Activated CD4-positive, alpha-beta T cell treated with anti-CD3 and anti-CD28 coated beads, Interleukin-2, amount 10 ng/mL, durations not matched to agents 7 days and 5 days (primary cell): ENCODE data around the gene CD300LF. TPM values are rescaled to one million over a fixed set of nuclear protein-coding genes. Genes with fewer than 3 reads are reported as not detected.
A peak's percentile ranks its signal among the peaks of the same experiment; 100 is the strongest.

Experiments used
- CTCF ChIA-PET: fragments of 350-600 bp; sonication (Branson Sonifier 250); formaldehyde crosslinking; loops from one replicate; lab custom pipeline; 2021; ENCODE audit warnings: antibody characterized with exemption; lab: Charles Lee
- POLR2A ChIA-PET: fragments of 350-600 bp; sonication (Branson Sonifier 250); formaldehyde crosslinking; loops from one replicate; lab custom pipeline; 2021; ENCODE audit warnings: antibody characterized with exemption; lab: Charles Lee
- DNase-seq: peaks from one replicate; pipeline ENCODE4 v3.0.0-alpha.2; 2020
- H3K27ac Mint-ChIP-seq: one replicate; pipeline ENCODE4 v1.8.0; 2021; ENCODE audit warnings: mild to moderate bottlenecking, moderate library complexity, mixed read lengths
- H3K27me3 Mint-ChIP-seq: one replicate; pipeline ENCODE4 v1.8.0; 2021; ENCODE audit warnings: mixed read lengths
- H3K36me3 Mint-ChIP-seq: one replicate; pipeline ENCODE4 v1.8.0; 2021; ENCODE audit warnings: low read depth, mixed read lengths
- H3K4me1 Mint-ChIP-seq: one replicate; pipeline ENCODE4 v1.8.0; 2021; ENCODE audit warnings: mixed read lengths
- H3K4me3 Mint-ChIP-seq: one replicate; pipeline ENCODE4 v1.8.0; 2021; ENCODE audit warnings: mild to moderate bottlenecking, moderate library complexity, mixed read lengths
- H3K9me3 Mint-ChIP-seq: one replicate; pipeline ENCODE4 v1.8.0; 2021; ENCODE audit warnings: mixed read lengths
- total RNA-seq, 2 experiments: library from RNA; stranded (reverse); gene quantifications; one replicate each; pipeline ENCODE4 v1.2.3, GENCODE V29; 2021

The CD300LF gene
- total RNA-seq = not detected

DNA sequence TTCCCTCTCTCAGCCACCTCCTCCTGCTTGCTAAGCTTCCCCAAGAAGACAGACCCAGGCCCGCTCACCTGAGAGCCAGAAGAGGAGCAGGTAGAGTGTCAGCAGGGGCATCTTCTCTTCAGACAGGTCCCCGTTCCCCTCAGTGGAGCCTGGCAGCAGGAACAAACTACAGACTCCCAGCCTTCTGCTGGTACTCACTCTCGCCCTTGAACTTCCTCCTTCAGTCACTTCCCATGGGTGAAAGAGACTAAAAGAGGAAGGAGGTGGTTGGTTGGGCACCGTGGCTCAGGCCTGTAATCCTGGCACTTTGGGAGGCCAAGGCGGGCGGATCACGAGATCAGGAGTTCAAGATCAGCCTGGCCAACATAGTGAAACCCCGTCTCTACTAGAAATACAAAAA, at the start of gene CD300LF:
CD300LF (minus strand) TSS at position 168 of the 400 bp plus-strand sequence; CDS start at position 111, 57 bp downstream.
- Mint-ChIP-seq H3K27me3 (peaks cover 28% of the 10 kb centered on the region), H3K9me3 (no peaks in the 10 kb centered on the region), H3K4me3 (no peak within 1 kb of the TSS), H3K4me1 (peaks cover 6% of the 10 kb centered on the region), H3K27ac (peak within 1 kb of the TSS; percentile 46), H3K36me3 (no peaks in the 10 kb centered on the region)
- DNase-seq = no peak
- POLR2A ChIA-PET = no interaction called here
- CTCF ChIA-PET = no interaction called here

GRCh38 chr17:74761931-74762330, 49.2 kb upstream of the CD300LF start:
- H3K27ac Mint-ChIP-seq = peak overlapping the region; percentile 19
- POLR2A ChIA-PET = no interaction called here
- CTCF ChIA-PET = interaction anchor here (0.9 to 1.9 kb wide), 6 partner anchors 9 to 104 kb away, joined by 3 to 9 read pairs (median 4); no protein-coding TSS in a partner anchor

GRCh38 chr17:74761419-74761818, 48.7 kb upstream of the CD300LF start:
- no peaks in the 10 kb centered on the region for H3K27me3 Mint-ChIP-seq
- peaks cover 59% of the 10 kb centered on the region for H3K4me1 Mint-ChIP-seq
- no peaks in the 10 kb centered on the region for H3K9me3 Mint-ChIP-seq
- peak overlapping the region; percentile 19 for H3K27ac Mint-ChIP-seq
- no peak for DNase-seq
- H3K4me3 Mint-ChIP-seq = no peak overlapping the region
- ChIA-PET POLR2A (no interaction called here), CTCF (interaction anchor here (0.9 to 1.9 kb wide), 6 partner anchors 9 to 105 kb away, joined by 3 to 9 read pairs (median 4); no protein-coding TSS in a partner anchor)
- H3K36me3 Mint-ChIP-seq = peaks cover 23% of the 10 kb centered on the region

More at GRCh38 chr17:74761931-74762330, 49.2 kb upstream of the CD300LF start:
- Mint-ChIP-seq H3K9me3 (no peaks in the 10 kb centered on the region), H3K36me3 (peaks cover 23% of the 10 kb centered on the region), H3K4me1 (peaks cover 56% of the 10 kb centered on the region), H3K4me3 (no peak overlapping the region), H3K27me3 (no peaks in the 10 kb centered on the region)
- no peak for DNase-seq

GRCh38 chr17:74760404-74761105, 47.8 kb upstream of the CD300LF start:
- Mint-ChIP-seq H3K4me3 (no peak overlapping the region), H3K36me3 (peaks cover 19% of the 10 kb centered on the region), H3K4me1 (peaks cover 58% of the 10 kb centered on the region), H3K27me3 (no peaks in the 10 kb centered on the region), H3K9me3 (no peaks in the 10 kb centered on the region), H3K27ac (peak overlapping the region; percentile 46)
- ChIA-PET CTCF (interaction anchor here (0.7 to 5.1 kb wide), 8 partner anchors 10 to 194 kb away, joined by 3 to 38 read pairs (median 12); partner anchors contain the start of genes NAT9 and NHERF1), POLR2A (no interaction called here)
- no peak for DNase-seq

DNA sequence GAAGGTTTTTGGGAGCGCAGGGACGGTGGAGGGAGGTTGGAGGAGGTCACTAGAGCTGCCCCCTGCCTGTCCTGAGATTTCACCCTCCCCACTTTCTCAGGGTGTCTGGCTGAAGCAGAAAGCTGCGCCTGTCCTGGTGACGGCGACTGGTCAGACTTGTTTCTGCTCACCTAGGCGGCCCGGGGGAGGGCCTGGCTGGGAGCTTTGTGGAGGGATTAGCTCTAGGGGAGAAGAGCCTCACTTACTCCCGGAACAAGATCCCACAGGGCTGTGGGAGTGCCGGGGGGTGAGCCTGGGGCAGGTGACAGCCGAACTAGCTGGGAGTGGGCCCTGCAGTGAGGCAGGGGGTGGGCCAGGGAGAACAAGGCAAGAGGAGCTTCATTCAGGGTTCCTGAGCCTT, 47.2 kb upstream of the CD300LF start:
- Mint-ChIP-seq H3K27me3 (no peaks in the 10 kb centered on the region), H3K4me3 (peak overlapping the region; percentile 71), H3K27ac (peak overlapping the region; percentile 80), H3K4me1 (peaks cover 64% of the 10 kb centered on the region), H3K36me3 (peaks cover 25% of the 10 kb centered on the region), H3K9me3 (no peaks in the 10 kb centered on the region)
- ChIA-PET POLR2A (no interaction called here), CTCF (interaction anchor here (0.7 to 5.1 kb wide), 12 partner anchors 10 to 193 kb away, joined by 3 to 38 read pairs (median 10); partner anchors contain the start of genes NAT9 and NHERF1)
- no peak for DNase-seq

DNA sequence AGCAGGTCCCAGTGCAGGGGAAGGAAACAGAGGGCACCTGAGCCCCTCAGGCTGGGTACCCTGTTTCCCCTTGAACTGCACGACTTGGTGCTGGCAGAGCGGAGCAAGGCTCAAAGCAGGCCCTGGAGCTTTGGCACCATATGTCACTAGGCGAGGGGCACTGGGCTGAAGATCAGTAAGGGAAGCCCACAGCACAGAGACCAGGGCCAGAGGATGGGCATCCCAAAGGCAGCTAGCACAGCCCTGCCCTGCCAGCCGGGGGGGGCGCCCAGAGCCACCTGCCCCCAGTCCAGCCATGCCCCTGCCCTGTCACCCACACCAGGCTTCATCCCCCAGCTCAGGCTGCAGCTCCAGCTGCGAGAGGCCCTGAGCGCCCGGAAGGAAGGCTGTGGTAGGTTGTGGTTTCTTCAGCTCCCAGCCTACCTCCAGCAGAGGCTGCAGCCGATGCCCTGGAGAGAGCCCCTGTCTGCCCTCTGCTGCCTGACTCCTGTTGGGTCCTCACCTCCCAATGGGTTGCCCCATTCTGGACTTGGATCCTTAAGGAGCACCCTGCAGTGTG, 46.6 kb upstream of the CD300LF start:
- H3K36me3 Mint-ChIP-seq = peaks cover 23% of the 10 kb centered on the region
- peak overlapping the region; percentile 80 for H3K27ac Mint-ChIP-seq
- CTCF ChIA-PET = interaction anchor here (0.9 to 5.1 kb wide), 12 partner anchors 10 to 103 kb away, joined by 3 to 38 read pairs (median 10); partner anchors contain the start of genes NAT9 and NHERF1
- peaks cover 70% of the 10 kb centered on the region for H3K4me1 Mint-ChIP-seq
- POLR2A ChIA-PET = interaction anchor here (0.6 kb wide), 1 partner anchor 89 kb away, joined by 3 read pairs; no protein-coding TSS in a partner anchor
- no peaks in the 10 kb centered on the region for H3K27me3 Mint-ChIP-seq
- peak overlapping the region; percentile 71 for H3K4me3 Mint-ChIP-seq
- peak; percentile 74 for DNase-seq
- no peaks in the 10 kb centered on the region for H3K9me3 Mint-ChIP-seq

DNA sequence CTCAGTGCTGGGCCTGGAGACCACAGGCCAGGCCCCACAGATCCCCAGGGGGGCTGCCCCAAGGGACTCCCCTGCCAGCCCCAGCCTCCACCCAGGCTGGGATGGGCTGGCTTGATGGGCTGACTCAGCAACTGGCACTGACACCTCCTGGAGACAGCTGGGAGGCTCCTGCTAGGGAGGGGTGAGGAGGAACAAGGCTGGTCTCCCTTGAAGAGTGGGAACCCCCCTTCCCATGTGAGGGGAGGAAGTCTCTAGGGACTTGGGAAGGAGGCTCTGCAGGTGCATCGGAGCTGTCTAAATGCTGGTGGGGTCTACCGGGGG, 46.1 kb upstream of the CD300LF start:
- Mint-ChIP-seq H3K36me3 (peaks cover 21% of the 10 kb centered on the region), H3K27ac (peak overlapping the region; percentile 80), H3K4me3 (peak overlapping the region; percentile 71), H3K27me3 (no peaks in the 10 kb centered on the region), H3K9me3 (no peaks in the 10 kb centered on the region), H3K4me1 (peaks cover 74% of the 10 kb centered on the region)
- no peak for DNase-seq
- ChIA-PET CTCF (interaction anchor here (1.0 to 5.1 kb wide), 11 partner anchors 9 to 101 kb away, joined by 3 to 38 read pairs (median 12); partner anchors contain the start of genes NAT9 and NHERF1), POLR2A (interaction anchor here (0.6 kb wide), 2 partner anchors 88 to 193 kb away, joined by 3 to 6 read pairs; no protein-coding TSS in a partner anchor)

DNA sequence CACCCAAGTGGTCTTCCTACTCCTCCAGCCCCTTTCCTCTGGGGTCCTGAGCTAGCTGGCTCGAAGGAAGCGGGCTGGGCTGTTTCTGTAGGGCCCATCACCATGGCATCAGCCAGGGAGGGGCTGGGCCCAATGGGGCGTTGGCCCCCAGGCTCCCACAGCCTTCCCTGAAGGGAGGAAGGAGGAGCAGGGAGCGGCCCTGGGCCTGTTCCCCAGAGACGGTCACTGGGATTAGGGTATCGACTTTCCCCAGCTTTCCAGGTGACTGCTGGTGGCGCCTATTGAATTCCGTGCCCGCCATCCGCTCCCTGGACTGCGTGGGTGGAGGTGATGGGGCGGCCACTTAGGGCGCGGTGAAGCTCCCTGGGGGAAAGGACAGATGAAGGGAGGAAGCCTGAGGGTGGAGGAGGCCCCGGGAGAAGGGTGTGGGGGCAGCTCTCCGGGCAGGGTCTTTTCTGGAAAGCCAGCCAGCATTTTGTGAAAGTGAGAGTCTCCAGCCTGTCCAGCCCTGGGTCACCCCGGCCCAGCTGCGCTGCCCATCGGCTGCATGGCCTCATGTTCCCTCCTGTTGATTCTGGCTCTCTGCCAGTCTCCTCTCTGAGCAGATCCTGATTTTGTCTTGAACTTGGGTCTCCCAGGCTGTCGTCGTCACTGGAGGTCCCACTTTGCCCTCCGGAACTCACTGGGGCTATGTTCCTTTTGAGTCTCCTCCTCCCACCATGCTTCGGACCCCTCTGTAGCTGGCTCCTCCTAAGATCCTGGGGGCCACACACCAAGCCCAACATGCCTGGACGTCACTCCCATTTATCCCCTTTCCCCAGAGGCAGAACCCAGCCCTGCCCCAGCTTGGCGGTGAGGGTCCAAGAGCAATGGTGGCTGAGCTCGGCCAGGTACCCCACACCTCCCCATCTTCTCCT, 45.5 kb upstream of the CD300LF start:
- H3K27me3 Mint-ChIP-seq = no peaks in the 10 kb centered on the region
- CTCF ChIA-PET = interaction anchor here (1.4 to 5.1 kb wide), 8 partner anchors 8 to 101 kb away, joined by 4 to 38 read pairs (median 16); partner anchors contain the start of genes NAT9 and NHERF1
- H3K4me3 Mint-ChIP-seq = peak overlapping the region; percentile 71
- H3K36me3 Mint-ChIP-seq = peaks cover 24% of the 10 kb centered on the region
- DNase-seq = no peak
- no peaks in the 10 kb centered on the region for H3K9me3 Mint-ChIP-seq
- peak overlapping the region; percentile 80 for H3K27ac Mint-ChIP-seq
- peaks cover 81% of the 10 kb centered on the region for H3K4me1 Mint-ChIP-seq
- POLR2A ChIA-PET = interaction anchor here (0.6 kb wide), 1 partner anchor 192 kb away, joined by 6 read pairs; no protein-coding TSS in a partner anchor

- no peak for DNase-seq
- ChIA-PET POLR2A (no interaction called here), CTCF (interaction anchor here (2.6 to 5.1 kb wide), 5 partner anchors 8 to 21 kb away, joined by 12 to 38 read pairs (median 24); partner anchors contain the start of gene NHERF1)
- Mint-ChIP-seq H3K9me3 (no peaks in the 10 kb centered on the region), H3K4me3 (peak overlapping the region; percentile 41), H3K27ac (peak overlapping the region; percentile 64), H3K36me3 (peaks cover 27% of the 10 kb centered on the region), H3K4me1 (peaks cover 83% of the 10 kb centered on the region), H3K27me3 (no peaks in the 10 kb centered on the region)
These were observed 44.8 kb upstream of the CD300LF start for GRCh38 chr17:74757502-74757901.

- Mint-ChIP-seq H3K9me3 (no peaks in the 10 kb centered on the region), H3K4me3 (no peak overlapping the region), H3K27ac (peak overlapping the region; percentile 76), H3K4me1 (peaks cover 90% of the 10 kb centered on the region), H3K36me3 (peaks cover 32% of the 10 kb centered on the region), H3K27me3 (no peaks in the 10 kb centered on the region)
- ChIA-PET POLR2A (no interaction called here), CTCF (interaction anchor here (0.7 to 5.1 kb wide), 6 partner anchors 7 to 19 kb away, joined by 3 to 26 read pairs (median 12); no protein-coding TSS in a partner anchor)
- no peak for DNase-seq
These were observed 44.2 kb upstream of the CD300LF start for GRCh38 chr17:74756891-74757290.

DNA sequence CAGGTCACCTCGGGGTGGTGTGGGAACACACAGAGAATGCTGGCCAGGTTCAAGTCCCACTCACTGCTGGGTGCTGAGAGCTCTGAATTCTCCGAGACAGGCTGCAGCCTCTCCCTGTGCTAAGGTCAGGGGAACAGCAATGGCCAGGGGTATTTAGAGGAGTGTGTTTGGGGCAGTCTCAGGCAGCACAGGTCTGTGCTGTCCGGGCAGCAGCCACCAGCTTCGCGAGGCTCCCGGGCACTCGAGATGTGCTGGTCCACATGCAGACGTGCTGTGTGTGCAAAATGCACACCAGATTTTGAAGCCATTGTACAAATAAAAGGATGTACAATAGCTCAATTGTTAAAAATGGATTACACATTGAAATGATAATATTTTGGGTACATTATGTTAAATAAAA, 42.8 kb upstream of the CD300LF start:
- no peak for DNase-seq
- Mint-ChIP-seq H3K4me3 (no peak overlapping the region), H3K27me3 (no peaks in the 10 kb centered on the region), H3K4me1 (peaks cover 89% of the 10 kb centered on the region), H3K27ac (peak overlapping the region; percentile 25), H3K9me3 (no peaks in the 10 kb centered on the region), H3K36me3 (peaks cover 45% of the 10 kb centered on the region)
- POLR2A ChIA-PET = no interaction called here
- CTCF ChIA-PET = interaction anchor here (0.7 to 2.4 kb wide), 8 partner anchors 10 to 462 kb away, joined by 3 to 8 read pairs (median 4); no protein-coding TSS in a partner anchor

- peak overlapping the region; percentile 46 for H3K27ac Mint-ChIP-seq
- no peak for DNase-seq
- ChIA-PET POLR2A (no interaction called here), CTCF (interaction anchor here (1.1 to 2.4 kb wide), 4 partner anchors 9 to 97 kb away, joined by 3 to 8 read pairs (median 4); no protein-coding TSS in a partner anchor)
- H3K4me1 Mint-ChIP-seq = peaks cover 82% of the 10 kb centered on the region
- peaks cover 52% of the 10 kb centered on the region for H3K36me3 Mint-ChIP-seq
- H3K4me3 Mint-ChIP-seq = no peak overlapping the region
- no peaks in the 10 kb centered on the region for H3K9me3 Mint-ChIP-seq
- no peaks in the 10 kb centered on the region for H3K27me3 Mint-ChIP-seq
These were observed 42.1 kb upstream of the CD300LF start for GRCh38 chr17:74754832-74755231.
